ENCODE measurements around the gene PPFIA1.
"Not testable (repeated sequence)": the region's sequence is repeated elsewhere in the genome, so short reads cannot be mapped to it uniquely, and the experiment has no call there.

Gene PPFIA1

GRCh38 chr11:70397336-70397982 lies 127.0 kb downstream of the PPFIA1 start:
- DNase-seq (ENCODE audit: low spot score): peak; percentile 57

- DNase-seq (ENCODE audit: low spot score): peak; percentile 95
These were observed 127.7 kb downstream of the PPFIA1 start, which contains the start of gene CTTN for GRCh38 chr11:70397983-70398833. Gene CTTN, plus strand, starts transcription at chr11:70398529. Its CDS starts 8,769 bp downstream, at chr11:70407298.

GRCh38 chr11:70398834-70399680 lies 128.6 kb downstream of the PPFIA1 start:
- no peak for DNase-seq (ENCODE audit: low spot score)

- no peak for DNase-seq (ENCODE audit: low spot score)
These were observed 129.2 kb downstream of the PPFIA1 start for GRCh38 chr11:70399681-70400112.

DNA sequence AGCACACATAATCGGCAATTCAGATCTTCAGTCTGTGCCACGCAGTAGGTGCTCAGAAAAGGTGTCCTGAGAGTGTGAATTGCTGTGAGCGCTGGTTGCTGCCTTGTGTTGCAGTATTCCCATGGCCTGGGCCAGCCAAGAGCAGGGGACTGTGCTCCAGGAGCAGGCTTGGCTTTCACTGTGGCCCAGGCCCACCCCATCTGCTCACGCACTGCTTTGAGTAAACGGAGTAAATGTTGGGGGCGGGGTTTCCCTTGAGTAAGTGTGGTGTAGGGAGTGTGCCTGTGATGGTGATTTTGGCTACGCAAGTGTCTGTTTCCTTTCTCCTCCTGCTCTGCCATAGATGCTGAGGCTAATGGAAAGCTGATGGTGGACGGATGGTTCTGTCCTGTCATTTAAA lies 130.2 kb downstream of the PPFIA1 start:
- no peak for DNase-seq (ENCODE audit: low spot score)

DNA sequence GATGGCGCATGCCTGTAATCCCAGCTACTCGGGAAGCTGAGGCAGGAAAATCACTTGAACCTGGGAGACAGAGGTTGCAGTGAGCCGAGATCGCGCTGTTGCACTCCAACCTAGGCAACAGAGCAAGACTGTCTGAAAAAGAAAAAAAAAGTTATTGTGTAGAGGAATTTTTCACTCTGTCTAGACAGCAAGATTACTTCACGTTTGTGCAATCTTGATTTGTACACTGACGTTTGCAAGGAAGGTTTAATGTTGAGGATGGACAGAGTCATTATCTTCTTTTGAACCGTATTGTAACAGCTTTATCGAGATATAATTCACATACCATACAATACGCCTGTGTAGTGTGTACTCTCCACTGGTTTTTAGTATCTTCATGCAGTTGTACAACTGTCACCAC lies 131.5 kb downstream of the PPFIA1 start:
- DNase-seq (ENCODE audit: low spot score): no peak

DNA sequence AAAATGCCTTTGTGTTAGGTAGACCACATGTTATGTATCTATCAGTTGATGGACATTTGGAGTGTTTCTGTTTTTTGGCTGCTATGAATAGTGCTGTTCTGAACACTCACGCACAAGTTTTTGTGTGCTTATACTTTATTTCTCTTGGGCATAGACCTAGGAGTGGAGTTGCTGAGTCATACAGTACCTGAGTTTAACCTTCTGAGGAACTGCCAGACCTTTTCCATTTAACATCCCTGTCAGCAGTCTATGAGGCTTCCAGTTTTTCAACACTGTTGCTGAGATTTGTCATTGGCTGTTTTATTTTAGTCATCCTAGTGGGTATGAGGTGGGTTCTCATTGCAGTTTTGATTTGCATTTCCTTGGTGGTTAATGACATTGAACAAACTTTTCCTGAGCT lies 132.2 kb downstream of the PPFIA1 start:
- no peak for DNase-seq (ENCODE audit: low spot score)

GRCh38 chr11:70404244-70404643 lies 133.8 kb downstream of the PPFIA1 start:
- no peak for DNase-seq (ENCODE audit: low spot score)

DNA sequence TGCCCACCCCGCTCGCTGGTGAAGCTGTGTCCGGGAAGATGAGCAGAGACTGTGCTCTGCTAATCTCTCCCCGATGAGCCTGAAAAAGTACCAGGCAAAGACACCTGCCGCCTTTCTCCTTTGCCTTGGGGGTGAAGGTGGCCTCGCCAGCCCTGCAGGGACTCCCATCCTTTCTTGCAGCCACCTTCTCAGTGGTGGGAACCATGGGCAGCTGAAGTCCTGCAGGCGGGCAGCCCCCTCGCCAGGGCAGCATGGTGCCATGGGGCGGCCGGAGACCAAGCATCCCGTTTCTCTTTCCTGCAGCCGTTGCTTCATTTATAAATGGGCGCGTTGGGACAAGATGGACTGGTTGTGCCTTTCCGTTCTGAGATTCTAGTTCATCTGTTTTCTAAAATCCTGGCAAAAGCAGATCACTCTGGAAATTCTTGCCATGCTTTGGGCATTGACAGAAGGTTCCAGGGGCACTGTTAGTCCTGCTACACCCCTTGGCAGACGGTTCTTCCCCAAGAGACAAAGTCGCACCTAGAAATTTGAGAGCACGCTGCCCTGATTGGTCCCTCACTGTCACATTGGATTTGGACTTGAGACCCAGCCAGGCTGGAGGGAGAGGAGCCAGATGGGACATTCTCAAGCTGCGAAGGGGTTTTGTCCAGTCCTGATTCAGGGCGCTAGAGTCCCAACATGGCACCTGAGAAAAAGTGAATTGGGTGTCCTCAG lies 135.3 kb downstream of the PPFIA1 start:
- DNase-seq (ENCODE audit: low spot score): no peak

GRCh38 chr11:70407121-70407520 lies 136.6 kb downstream of the PPFIA1 start:
- DNase-seq (ENCODE audit: low spot score): no peak

DNA sequence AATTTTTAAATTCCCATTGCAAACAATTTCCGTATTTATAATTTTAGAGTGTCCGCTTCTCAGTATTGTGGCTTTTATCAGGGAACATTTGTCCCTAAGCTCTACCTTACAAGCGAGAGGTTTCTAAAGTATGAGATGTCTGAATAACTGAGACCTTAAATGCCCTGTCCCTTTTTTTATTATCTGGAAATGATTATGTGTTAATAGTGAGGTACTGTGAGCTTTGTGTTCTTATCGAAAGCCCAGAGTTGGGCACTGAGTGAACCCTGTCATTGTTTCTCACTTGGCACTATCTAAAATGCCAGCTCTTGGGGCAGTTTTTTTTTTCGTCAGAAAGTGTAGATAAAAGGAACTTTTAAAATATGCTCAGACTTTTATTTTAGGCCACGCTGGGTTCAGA lies 137.3 kb downstream of the PPFIA1 start:
- no peak for DNase-seq (ENCODE audit: low spot score)

- DNase-seq (ENCODE audit: low spot score): not testable (repeated sequence)
These were observed 137.8 kb downstream of the PPFIA1 start for GRCh38 chr11:70408326-70408725.

DNA sequence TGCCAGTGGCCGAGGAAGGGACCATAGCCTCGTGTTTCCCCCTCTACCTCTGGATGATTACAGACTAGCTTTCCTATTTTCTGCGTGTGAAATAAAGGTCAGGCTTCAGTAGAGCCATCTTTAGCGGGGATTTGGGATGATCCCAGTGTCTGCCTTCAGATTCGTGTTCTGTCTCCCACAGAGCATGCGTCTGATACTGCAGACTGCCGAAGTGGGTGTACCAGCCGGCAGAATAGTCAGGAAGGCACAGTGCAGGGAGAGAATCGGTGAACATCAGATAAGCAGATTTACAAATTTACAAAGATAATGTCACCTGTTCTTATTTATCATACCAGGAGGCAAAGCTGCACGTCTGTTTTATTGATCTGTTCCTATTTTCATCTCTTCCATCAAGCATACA lies 138.9 kb downstream of the PPFIA1 start:
- no peak for DNase-seq (ENCODE audit: low spot score)

DNA sequence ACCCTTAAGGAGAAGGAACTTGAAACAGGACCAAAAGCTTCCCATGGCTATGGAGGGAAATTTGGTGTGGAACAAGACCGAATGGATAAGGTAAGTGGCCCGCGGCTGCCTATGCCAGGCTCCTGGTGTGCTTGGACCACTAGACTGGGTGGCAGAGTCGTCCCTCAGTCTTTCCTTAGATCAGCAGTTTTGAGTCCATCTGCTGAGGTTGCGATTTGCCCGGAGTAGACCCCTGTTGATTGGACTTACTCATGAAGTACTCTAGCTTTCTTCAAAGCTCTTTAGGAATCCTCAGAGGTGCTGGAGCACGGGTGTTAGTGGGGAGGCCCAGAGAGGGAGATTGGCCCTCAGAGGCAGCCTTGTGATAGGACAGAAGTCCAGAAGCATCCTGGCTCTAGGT lies 139.4 kb downstream of the PPFIA1 start:
- no peak for DNase-seq (ENCODE audit: low spot score)

GRCh38 chr11:70410276-70411205 lies 140.1 kb downstream of the PPFIA1 start:
- no peak for DNase-seq (ENCODE audit: low spot score)

GRCh38 chr11:70411713-70412452 lies 141.4 kb downstream of the PPFIA1 start:
- DNase-seq (ENCODE audit: low spot score): no peak

DNA sequence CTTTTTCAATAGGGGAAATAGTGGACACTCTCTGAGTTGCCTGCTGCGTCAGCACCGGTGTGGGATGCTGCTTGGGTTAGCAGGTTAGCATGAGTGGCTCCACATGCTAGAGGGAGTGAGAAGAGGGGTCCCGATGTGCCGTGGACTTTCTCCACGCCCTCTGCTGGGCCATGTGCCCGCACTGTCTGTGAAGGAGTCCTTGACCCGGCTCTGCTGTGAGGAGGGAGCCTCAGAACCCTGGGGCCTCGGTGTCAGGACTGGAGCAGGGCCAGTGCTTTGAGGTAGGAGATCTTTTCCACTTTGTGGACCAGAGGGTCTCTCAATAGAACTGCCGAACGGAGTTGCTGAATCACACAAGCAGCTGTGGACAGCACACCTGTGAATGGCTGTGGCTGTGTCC lies 142.7 kb downstream of the PPFIA1 start:
- DNase-seq (ENCODE audit: low spot score): no peak

- DNase-seq (ENCODE audit: low spot score): no peak
These were observed 144.0 kb downstream of the PPFIA1 start for GRCh38 chr11:70414341-70415100.

- DNase-seq (ENCODE audit: low spot score): no peak
These were observed 144.7 kb downstream of the PPFIA1 start for GRCh38 chr11:70415191-70415590.

Data from ecto neural progenitor cell (in vitro differentiated cells).